Mucosa of descending colon (tissue), 3 donors: Measurements from ENCODE around the gene TPRX1. TPM values are rescaled to one million over a fixed set of nuclear protein-coding genes. Genes with fewer than 3 reads are reported as not detected.
"Not testable (repeated sequence)": the region's sequence is repeated elsewhere in the genome, so short reads cannot be mapped to it uniquely, and the experiment has no call there.

Experiments used
- ATAC-seq: fragments of 200-7000 bp; cut with Tn5 transposase; one replicate; pipeline ENCODE4 v1.9.1; 2020; ENCODE audit warnings: mild to moderate bottlenecking, moderate library complexity
- DNase-seq, 3 donors: peaks; one replicate each; pipeline ENCODE4 v3.0.0-alpha.2; 2020
- H3K36me3 ChIP-seq: fragments of 200-600 bp; one replicate; pipeline ENCODE4 v1.8.0; 2021; ENCODE audit warnings: low read depth, mild to moderate bottlenecking
- H3K4me1 ChIP-seq: fragments of 200-600 bp; one replicate; pipeline ENCODE4 v1.8.0; 2021; ENCODE audit warnings: low read depth, mild to moderate bottlenecking
- H3K4me3 ChIP-seq: fragments of 200-600 bp; one replicate; pipeline ENCODE4 v1.8.0; 2021; ENCODE audit warnings: mild to moderate bottlenecking
- H3K9me3 ChIP-seq: fragments of 200-600 bp; one replicate; pipeline ENCODE4 v1.8.0; 2021; ENCODE audit warnings: mild to moderate bottlenecking
- intact Hi-C, 2 donors: fragments of 100-400 bp; cut with DNase I in 1 of 2; cut with micrococcal nuclease in 1 of 2; formaldehyde crosslinking; loops; one replicate each; pipeline versions ENCODE4 v1.11.0 to v1.11.1; 2022; cut with DNase I, micrococcal nuclease
- total RNA-seq, 3 donors: library from RNA; stranded (reverse); fragmentation: NEBNext Ultra II Directional in 2 of 3; extraction: Animal tissue kit (Norgen Biotek cat#: 25700) in 2 of 3; gene quantifications; one replicate each; pipeline versions ENCODE4 v1.2.1 to v1.2.4, GENCODE V29; 2021 to 2023
- TF ChIP-seq, protein P1 (sequence below): fragments of 200-600 bp; IDR thresholded peaks from one replicate; pipeline ENCODE4 v1.8.0; 2022; ENCODE audit warnings: antibody characterized with exemption, mild to moderate bottlenecking
- donor health status: DM: no; HTN: no; CAD: no; lungs with moderate emphysema.
- donor health status: DM: no; HTN: no; CAD: no.
- donor health status: DM: no; HTN: yes; CAD: no.

TPRX1 gene
- total RNA-seq, 3 donors from 2014 or later, result not detected

DNA sequence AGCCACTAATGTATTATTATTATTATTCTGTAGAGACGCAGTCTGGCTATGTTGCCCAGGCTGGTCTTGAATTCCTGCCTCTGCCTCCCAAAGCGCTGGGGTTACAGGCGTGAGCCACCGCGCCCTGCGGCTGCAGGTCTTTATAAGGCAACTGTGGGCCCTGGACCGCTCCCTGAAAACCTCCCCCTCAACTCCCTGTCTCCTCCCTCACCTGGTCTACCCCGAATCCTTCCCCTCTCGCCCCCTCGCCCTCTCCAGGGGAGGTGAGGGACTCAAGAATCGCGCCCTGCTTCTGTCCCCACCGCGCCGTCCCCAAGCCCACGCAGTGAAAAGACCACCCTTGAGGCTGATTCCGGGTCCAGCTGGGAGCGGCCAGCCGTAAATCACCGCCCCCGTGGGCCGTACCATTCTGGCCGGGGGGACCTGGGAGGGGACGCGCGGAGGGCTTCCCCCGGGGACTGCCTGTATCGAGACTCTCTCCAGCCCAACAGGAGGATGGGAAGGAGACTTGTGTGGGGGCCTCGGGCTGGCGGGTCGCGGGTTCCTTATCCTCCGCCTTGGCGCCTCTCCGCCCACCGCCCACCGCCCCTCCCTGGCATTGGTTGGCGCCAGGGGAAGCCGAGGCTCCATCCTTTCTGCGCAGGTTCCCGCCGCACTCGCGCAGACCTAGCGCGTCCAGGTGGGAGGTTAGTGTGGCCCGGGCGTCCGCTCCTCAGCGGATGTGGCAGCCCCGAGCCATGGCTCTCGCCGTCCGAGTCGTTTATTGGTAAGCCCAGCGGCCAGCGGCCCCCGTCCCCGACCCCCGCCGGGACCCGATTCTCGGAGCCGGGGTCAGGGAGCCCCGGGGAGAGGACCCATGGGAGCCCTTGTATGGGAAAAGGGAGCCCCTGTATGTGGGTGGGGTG is 26.1 kb downstream of the TPRX1 start, which contains the start of gene SELENOW:
SELENOW (plus strand) TSS at position 655 of the 905 bp plus-strand sequence; CDS start at position 738, 83 bp downstream.
- DNase-seq (peak; percentile 86 to 92 (median 90)), ATAC-seq (peak; percentile 84)
- TF ChIP-seq, protein P1, sequence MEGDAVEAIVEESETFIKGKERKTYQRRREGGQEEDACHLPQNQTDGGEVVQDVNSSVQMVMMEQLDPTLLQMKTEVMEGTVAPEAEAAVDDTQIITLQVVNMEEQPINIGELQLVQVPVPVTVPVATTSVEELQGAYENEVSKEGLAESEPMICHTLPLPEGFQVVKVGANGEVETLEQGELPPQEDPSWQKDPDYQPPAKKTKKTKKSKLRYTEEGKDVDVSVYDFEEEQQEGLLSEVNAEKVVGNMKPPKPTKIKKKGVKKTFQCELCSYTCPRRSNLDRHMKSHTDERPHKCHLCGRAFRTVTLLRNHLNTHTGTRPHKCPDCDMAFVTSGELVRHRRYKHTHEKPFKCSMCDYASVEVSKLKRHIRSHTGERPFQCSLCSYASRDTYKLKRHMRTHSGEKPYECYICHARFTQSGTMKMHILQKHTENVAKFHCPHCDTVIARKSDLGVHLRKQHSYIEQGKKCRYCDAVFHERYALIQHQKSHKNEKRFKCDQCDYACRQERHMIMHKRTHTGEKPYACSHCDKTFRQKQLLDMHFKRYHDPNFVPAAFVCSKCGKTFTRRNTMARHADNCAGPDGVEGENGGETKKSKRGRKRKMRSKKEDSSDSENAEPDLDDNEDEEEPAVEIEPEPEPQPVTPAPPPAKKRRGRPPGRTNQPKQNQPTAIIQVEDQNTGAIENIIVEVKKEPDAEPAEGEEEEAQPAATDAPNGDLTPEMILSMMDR, result no peak
- Histone ChIP-seq H3K9me3 (no peaks in the 10 kb centered on the region), H3K4me1 (peaks cover 32% of the 10 kb centered on the region), H3K4me3 (peak within 1 kb of the TSS; percentile 96), H3K36me3 (no peaks in the 10 kb centered on the region)
- intact Hi-C loops, result no loop called here

DNA sequence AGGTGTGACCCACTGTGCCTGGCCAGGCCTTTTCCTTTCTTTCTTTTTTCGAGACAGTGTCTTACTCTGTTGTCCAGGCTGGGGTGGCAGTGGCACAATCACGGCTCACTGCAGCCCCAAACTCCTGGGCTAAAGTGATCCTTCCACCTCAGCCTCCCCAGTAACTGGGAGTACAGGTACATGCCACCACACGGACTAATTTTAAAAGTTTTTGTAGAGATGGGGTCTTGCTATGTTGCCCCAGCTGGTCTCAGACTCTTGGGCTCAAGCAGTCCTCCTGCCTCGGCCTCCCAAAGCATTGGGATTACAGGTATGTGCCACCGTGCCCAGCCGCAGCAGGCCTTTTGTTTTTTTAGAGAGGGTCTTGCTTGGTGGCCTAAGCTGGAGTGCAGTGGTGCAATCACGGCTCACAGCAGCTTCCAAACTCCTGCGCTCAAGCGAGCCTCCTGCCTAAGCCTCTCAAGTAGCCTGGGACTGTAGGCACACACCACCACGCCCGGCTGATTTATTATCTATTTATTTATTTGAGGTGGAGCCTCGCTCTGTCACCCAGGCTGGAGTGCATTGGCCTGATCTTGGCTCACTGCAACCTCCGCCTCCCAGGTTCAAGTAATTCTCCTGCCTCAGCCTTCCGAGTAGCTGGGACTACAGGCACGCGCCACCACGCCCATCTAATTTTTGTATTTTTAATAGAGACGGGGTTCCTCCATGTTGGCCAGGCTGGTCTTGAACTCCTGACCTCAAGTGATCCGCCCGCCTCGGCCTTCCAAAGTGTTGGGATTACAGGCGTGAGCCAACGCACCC is 26.9 kb downstream of the TPRX1 start:
- H3K9me3 ChIP-seq, intact Hi-C loops, H3K36me3 ChIP-seq: not testable (repeated sequence)
- peak overlapping the region; percentile 96 for H3K4me3 ChIP-seq
- peak; percentile 55 for ATAC-seq
- peak in 2 of 3 donors; percentile 63 to 69 for DNase-seq
- peaks cover 32% of the 10 kb centered on the region for H3K4me1 ChIP-seq

DNA sequence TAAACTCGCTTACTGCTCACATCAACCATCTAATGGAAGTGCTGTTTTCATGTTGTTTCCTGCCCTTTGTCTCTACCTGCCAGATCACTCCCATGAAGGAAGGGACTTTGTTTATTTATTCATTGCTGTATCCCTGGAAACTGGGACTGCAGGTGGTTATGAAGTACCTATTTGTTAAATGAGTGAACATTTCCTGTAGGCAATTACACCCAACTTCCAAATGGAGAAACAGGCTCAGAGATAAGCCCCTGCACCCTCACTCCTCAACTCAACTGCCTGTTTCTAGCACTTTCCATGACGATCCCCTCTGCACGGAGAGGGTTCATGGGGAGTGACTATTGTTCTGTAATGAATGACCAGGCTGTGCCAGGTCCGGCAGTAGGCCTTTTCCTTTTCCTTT is 27.8 kb downstream of the TPRX1 start:
- intact Hi-C loops, result no loop called here
- DNase-seq, result peak in 1 of 3 donors; percentile 41
- Histone ChIP-seq H3K4me3 (no peak overlapping the region), H3K36me3 (no peaks in the 10 kb centered on the region), H3K4me1 (peaks cover 32% of the 10 kb centered on the region), H3K9me3 (no peaks in the 10 kb centered on the region)
- ATAC-seq, result peak; percentile 71
- TF ChIP-seq, protein P1, result no peak

DNA sequence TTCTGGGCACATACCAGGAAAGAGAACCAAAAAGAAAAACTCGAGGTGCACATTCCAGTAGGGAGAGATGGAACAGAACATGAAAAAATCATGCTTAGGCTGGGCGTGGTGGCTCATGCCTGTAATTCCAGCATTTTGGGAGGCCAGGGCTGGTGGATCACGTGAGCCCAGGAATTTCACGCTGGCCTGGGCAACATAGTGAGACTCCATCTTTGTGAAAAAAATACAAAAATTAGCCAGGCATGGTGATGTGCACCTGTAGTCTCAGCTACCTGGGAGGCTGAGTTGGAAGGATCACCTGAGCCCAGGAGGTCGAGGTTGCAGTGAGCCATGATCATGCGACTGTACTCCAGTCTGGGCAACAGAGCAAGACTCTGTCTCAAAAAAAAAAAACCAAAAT is 33.1 kb downstream of the TPRX1 start:
- ATAC-seq, H3K36me3 ChIP-seq, H3K9me3 ChIP-seq, H3K4me3 ChIP-seq, DNase-seq, intact Hi-C loops, H3K4me1 ChIP-seq: not testable (repeated sequence)

- H3K4me3 ChIP-seq, result no peak overlapping the region
- DNase-seq (no peak), ATAC-seq (no peak)
- intact Hi-C loops, result no loop called here
- H3K36me3 ChIP-seq, result no peaks in the 10 kb centered on the region
- no peaks in the 10 kb centered on the region for H3K9me3 ChIP-seq
- TF ChIP-seq, protein P1, result no peak
- H3K4me1 ChIP-seq, result no peaks in the 10 kb centered on the region
Observed at GRCh38 chr19:47769534-47769933, 34.8 kb downstream of the TPRX1 start.

DNA sequence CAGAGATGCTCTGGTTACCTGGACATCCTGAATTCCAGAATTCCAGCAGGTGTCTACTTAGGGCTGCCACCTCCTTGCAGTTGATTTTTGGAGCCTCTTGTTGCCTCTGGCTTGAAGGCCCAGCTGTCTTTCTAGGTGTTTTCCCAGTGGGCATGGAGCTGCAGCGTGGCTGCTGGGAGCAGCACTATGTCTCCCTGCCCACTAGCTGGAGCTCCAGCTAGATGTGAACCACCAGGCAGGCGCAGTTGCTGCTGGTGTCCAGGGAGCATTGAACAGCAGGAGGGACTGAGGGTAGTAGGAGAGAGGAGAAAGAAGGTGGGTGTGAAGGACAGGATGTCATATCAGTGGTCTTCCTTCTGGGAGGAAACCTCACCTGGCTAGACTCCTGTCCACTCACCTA is 35.7 kb downstream of the TPRX1 start:
- Histone ChIP-seq H3K4me3 (no peak overlapping the region), H3K4me1 (no peaks in the 10 kb centered on the region), H3K9me3 (no peaks in the 10 kb centered on the region), H3K36me3 (no peaks in the 10 kb centered on the region)
- TF ChIP-seq, protein P1, result no peak
- DNase-seq, result no peak
- no peak for ATAC-seq
- intact Hi-C loops, result no loop called here
